Measurements from ENCODE around the gene NKTR. TPM values are rescaled to one million over a fixed set of nuclear protein-coding genes. Genes with fewer than 3 reads are reported as not detected.
A peak's percentile ranks its signal among the peaks of the same experiment; 100 is the strongest.

The NKTR gene
- total RNA-seq, 1 experiment from 2014 or later, result 79.8 TPM

DNA sequence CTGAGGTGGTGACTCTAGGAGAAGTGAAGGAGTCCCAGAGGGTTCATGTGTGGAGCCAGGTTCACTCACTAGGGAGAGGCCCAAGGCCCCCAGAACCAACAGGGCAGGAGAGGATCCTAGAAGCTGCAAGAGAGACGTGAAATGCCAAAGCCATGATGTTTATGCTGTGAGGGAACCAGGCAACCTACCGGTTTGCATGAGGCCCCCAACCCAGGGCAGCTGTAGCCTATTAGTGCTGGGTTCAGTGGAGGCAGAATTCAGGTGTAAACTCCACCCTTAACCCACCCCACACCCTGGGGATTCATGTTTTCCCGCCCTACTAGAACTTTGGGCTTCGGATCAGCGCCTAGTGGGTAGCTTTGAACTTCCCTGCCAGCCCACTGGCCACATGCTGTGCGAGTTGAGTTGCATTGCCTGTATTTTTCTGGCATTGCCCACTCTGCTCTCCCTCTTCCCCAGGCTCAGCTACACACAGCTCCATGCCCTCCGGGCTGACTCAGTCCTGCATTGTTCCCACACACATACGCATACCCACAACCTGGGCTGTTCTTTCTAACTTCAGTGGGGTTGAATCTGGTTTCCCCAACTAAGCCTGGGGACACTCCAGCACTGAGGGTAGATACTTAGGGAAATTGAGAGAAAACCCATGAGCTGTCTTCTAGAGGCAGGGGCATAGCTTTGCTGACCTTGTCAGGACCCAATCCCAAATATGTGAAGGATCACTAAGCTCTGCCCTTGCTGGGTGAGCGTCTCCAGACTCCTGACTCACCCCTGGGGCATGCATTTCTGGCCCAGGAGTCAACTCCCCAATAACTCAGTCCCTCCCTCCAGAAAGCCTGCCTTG, 51.0 kb downstream of the NKTR start:
- Histone ChIP-seq H2BK20ac (ENCODE audit: low read depth, low read length, poor library complexity, severe bottlenecking) (no peak overlapping the region), H2BK120ac (ENCODE audit: low read depth, low read length, poor library complexity, severe bottlenecking) (no peak overlapping the region), H3K9me3 (ENCODE audit: control insufficient read depth, low read depth, low read length) (no peaks in the 10 kb centered on the region), H3K4me2 (ENCODE audit: insufficient read depth, insufficient read length, low read length) (peak overlapping the region; percentile 5), H2BK12ac (ENCODE audit: insufficient read length, low read depth, low read length) (no peak overlapping the region), H4K5ac (ENCODE audit: insufficient read length, low read depth, low read length) (no peak overlapping the region), H3K23ac (ENCODE audit: insufficient read length, low read depth, low read length) (no peak overlapping the region), H2AFZ (ENCODE audit: low read length) (no peak overlapping the region), H3K9ac (ENCODE audit: extremely low read depth, insufficient read length, low read length) (no peak overlapping the region), H4K91ac (ENCODE audit: insufficient read length, low read depth, low read length) (no peak overlapping the region), H3K79me2 (ENCODE audit: insufficient read depth, low read length) (no peaks in the 10 kb centered on the region), H3K79me1 (ENCODE audit: insufficient read depth, low read depth, low read length, poor library complexity, severe bottlenecking) (no peaks in the 10 kb centered on the region), H3T11ph (ENCODE audit: low read length) (no peak overlapping the region), H2BK15ac (ENCODE audit: low read depth, low read length) (no peak overlapping the region), H3K14ac (ENCODE audit: insufficient read depth, low read length) (no peak overlapping the region), H4K8ac (replicated peaks; ENCODE audit: insufficient read length, low read depth, low read length) (no peak overlapping the region), H2BK5ac (ENCODE audit: insufficient read length, low read length) (no peak overlapping the region), H3K27ac (ENCODE audit: insufficient read length, low read depth, low read length) (no peak overlapping the region), H3K18ac (ENCODE audit: insufficient read length, low read depth, low read length) (no peak overlapping the region), H3K4ac (ENCODE audit: low read depth, low read length) (no peak overlapping the region), H3K56ac (ENCODE audit: insufficient read length, low read depth, low read length) (no peak overlapping the region), H3K4me1 (ENCODE audit: insufficient read depth, low read length) (peaks cover 9% of the 10 kb centered on the region; the same call in 1 of the 2 replicates), H4K20me1 (ENCODE audit: control insufficient read depth, insufficient read depth, insufficient read length) (no peaks in the 10 kb centered on the region), H3K23me2 (ENCODE audit: insufficient read length, low read depth, low read length, poor library complexity, severe bottlenecking) (no peaks in the 10 kb centered on the region), H3K27me3 (ENCODE audit: insufficient read depth, low read length) (no peaks in the 10 kb centered on the region), H2AK5ac (ENCODE audit: insufficient read length, low read length) (no peak overlapping the region)
- Mint-ChIP-seq H3K4me3 (no peak overlapping the region), H3K36me3 (ENCODE audit: insufficient read depth in 1 of 3, low read depth in 3 of 3) (peaks cover 9 to 30% (median 27%) of the 10 kb centered on the region in 3 experiments), H3K27me3 (ENCODE audit: low read depth) (no peaks in the 10 kb centered on the region), H3K4me1 (peaks cover 45 to 60% of the 10 kb centered on the region in 2 experiments), H3K27ac (peak overlapping the region; percentile 37 to 92 (median 87); a peak in 6 of 7 replicates), H3K9me3 (no peaks in the 10 kb centered on the region)
- TF ChIP-seq, protein P1, sequence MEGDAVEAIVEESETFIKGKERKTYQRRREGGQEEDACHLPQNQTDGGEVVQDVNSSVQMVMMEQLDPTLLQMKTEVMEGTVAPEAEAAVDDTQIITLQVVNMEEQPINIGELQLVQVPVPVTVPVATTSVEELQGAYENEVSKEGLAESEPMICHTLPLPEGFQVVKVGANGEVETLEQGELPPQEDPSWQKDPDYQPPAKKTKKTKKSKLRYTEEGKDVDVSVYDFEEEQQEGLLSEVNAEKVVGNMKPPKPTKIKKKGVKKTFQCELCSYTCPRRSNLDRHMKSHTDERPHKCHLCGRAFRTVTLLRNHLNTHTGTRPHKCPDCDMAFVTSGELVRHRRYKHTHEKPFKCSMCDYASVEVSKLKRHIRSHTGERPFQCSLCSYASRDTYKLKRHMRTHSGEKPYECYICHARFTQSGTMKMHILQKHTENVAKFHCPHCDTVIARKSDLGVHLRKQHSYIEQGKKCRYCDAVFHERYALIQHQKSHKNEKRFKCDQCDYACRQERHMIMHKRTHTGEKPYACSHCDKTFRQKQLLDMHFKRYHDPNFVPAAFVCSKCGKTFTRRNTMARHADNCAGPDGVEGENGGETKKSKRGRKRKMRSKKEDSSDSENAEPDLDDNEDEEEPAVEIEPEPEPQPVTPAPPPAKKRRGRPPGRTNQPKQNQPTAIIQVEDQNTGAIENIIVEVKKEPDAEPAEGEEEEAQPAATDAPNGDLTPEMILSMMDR (conservative IDR thresholded peaks at IDR 0.05), result no peak
- no CpG with 5 or more reads among the region's 9 CpGs for WGBS (ENCODE audit: extremely low coverage, insufficient read length, low lambda C conversion rate)
- peak; percentile 40 for DNase-seq

Measured in H9 (cell line).